HL-60 (cell line): Measurements from ENCODE around the gene TAPBP.

Experiments
- DNase-seq, 2 experiments: peaks; one replicate each; pipeline ENCODE4 v3.0.0-alpha.2; 2010 to 2020; ENCODE audit warnings: low read depth in 1 of 2, low spot score in 1 of 2
- H3K27ac ChIP-seq: fragments of 250-450 bp; sonication (Bioruptor Pico); replicated peaks from 2 replicates; pipeline ENCODE4 v1.5.1; 2020; ENCODE audit warnings: mild to moderate bottlenecking, moderate library complexity
- H3K27me3 ChIP-seq: fragments of 250-450 bp; sonication (Bioruptor Pico); 2 replicates; pipeline ENCODE4 v1.5.1; 2021; ENCODE audit warnings: mild to moderate bottlenecking, moderate library complexity; ENCODE audit not compliant: insufficient read depth, poor library complexity, severe bottlenecking
- H3K4me3 ChIP-seq: replicated peaks from 2 replicates; pipeline ENCODE4 v1.5.1; 2011; ENCODE audit warnings: mild to moderate bottlenecking, control low read depth, low read length; ENCODE audit not compliant: insufficient read depth
- GABPA ChIP-seq: IDR thresholded peaks from 2 replicates; pipeline ENCODE4 v1.6.1; 2012; ENCODE audit warnings: low read depth
- POLR2AphosphoS5 ChIP-seq: IDR thresholded peaks from 2 replicates; pipeline ENCODE4 v1.6.1; 2012; ENCODE audit warnings: low read depth
- REST ChIP-seq: IDR thresholded peaks from 2 replicates; pipeline ENCODE4 v1.6.1; 2012; ENCODE audit warnings: low read depth; ENCODE audit not compliant: insufficient replicate concordance
- SPI1 ChIP-seq: IDR thresholded peaks from 2 replicates; pipeline ENCODE4 v1.6.1; 2012; ENCODE audit warnings: low read depth, mild to moderate bottlenecking, borderline replicate concordance
- TF ChIP-seq, protein P1 (sequence below): IDR thresholded peaks from one replicate; pipeline ENCODE4 v1.5.1; 2011; ENCODE audit warnings: low read length, control low read depth, inconsistent platforms; ENCODE audit not compliant: insufficient read depth

The TAPBP gene

GRCh38 chr6:33339193-33339592 is 25.3 kb upstream of the TAPBP start:
- H3K4me3 ChIP-seq, result no peak overlapping the region
- H3K27ac ChIP-seq, result no peak overlapping the region
- no peaks in the 10 kb centered on the region for H3K27me3 ChIP-seq
- TF ChIP-seq REST, result no peak
- TF ChIP-seq POLR2AphosphoS5, result no peak
- no peak for TF ChIP-seq GABPA
- TF ChIP-seq, protein P1, sequence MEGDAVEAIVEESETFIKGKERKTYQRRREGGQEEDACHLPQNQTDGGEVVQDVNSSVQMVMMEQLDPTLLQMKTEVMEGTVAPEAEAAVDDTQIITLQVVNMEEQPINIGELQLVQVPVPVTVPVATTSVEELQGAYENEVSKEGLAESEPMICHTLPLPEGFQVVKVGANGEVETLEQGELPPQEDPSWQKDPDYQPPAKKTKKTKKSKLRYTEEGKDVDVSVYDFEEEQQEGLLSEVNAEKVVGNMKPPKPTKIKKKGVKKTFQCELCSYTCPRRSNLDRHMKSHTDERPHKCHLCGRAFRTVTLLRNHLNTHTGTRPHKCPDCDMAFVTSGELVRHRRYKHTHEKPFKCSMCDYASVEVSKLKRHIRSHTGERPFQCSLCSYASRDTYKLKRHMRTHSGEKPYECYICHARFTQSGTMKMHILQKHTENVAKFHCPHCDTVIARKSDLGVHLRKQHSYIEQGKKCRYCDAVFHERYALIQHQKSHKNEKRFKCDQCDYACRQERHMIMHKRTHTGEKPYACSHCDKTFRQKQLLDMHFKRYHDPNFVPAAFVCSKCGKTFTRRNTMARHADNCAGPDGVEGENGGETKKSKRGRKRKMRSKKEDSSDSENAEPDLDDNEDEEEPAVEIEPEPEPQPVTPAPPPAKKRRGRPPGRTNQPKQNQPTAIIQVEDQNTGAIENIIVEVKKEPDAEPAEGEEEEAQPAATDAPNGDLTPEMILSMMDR, result no peak
- TF ChIP-seq SPI1, result peak; percentile 82
- no peak for DNase-seq

GRCh38 chr6:33336495-33336894 is 22.6 kb upstream of the TAPBP start:
- no peaks in the 10 kb centered on the region for H3K27me3 ChIP-seq
- TF ChIP-seq REST, result no peak
- no peak for TF ChIP-seq POLR2AphosphoS5
- no peak for TF ChIP-seq GABPA
- no peak for TF ChIP-seq SPI1
- TF ChIP-seq, protein P1, result no peak
- H3K27ac ChIP-seq, result no peak overlapping the region
- no peak overlapping the region for H3K4me3 ChIP-seq
- no peak for DNase-seq

DNA sequence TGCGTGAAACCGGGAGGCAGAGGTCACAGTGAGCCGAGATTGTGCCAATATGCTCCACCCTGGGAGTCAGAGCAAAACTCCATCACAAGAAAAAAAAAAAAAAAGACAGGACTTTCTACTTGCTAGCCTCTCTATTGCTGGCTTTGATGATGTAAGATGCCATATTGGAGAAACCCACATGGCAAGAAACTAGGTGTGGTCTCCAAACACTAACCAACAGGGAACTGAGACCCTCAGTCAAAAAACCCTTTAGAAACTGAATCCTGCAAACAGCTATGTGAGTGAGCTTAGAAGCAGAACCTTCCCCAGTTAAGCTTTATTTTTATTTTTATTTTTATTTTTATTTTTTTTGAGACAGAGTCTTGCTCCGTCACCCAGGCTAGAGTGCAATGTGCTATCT is 22.0 kb upstream of the TAPBP start:
- Histone ChIP-seq H3K27ac (no peak overlapping the region), H3K4me3 (no peak overlapping the region), H3K27me3 (no peaks in the 10 kb centered on the region)
- TF ChIP-seq SPI1 (no peak), POLR2AphosphoS5 (no peak), REST (no peak), GABPA (no peak)
- TF ChIP-seq, protein P1, result no peak
- DNase-seq, result no peak
